Left lung (tissue), 10 donors: Measurements from ENCODE around the gene MBTPS1. TPM values are rescaled to one million over a fixed set of nuclear protein-coding genes. Genes with fewer than 3 reads are reported as not detected.

Source experiments
- ATAC-seq: fragments of 200-7000 bp; cut with Tn5 transposase; one replicate; pipeline ENCODE4 v1.9.1; 2020; ENCODE audit warnings: moderate library complexity
- DNase-seq, 4 donors: peaks; one replicate each; pipeline ENCODE4 v3.0.0-alpha.2; 2013 to 2020
- H3K27ac ChIP-seq, 2 donors: fragments of 200-600 bp; sonication (generic) in 1 of 2; one replicate each; pipeline versions ENCODE4 v1.5.0 to v1.8.0; 2020 to 2021
- H3K27me3 ChIP-seq, 2 donors: fragments of 200-600 bp; sonication (generic) in 1 of 2; one replicate each; pipeline versions ENCODE4 v1.5.0 to v1.8.0; 2020 to 2021
- H3K36me3 ChIP-seq, 2 donors: fragments of 200-600 bp; sonication (generic) in 1 of 2; one replicate each; pipeline versions ENCODE4 v1.5.0 to v1.8.0; 2020 to 2021
- H3K4me1 ChIP-seq, 2 donors: fragments of 200-600 bp; one replicate each; pipeline ENCODE4 v1.8.0; 2021
- H3K4me3 ChIP-seq, 2 donors: fragments of 200-600 bp; sonication (generic) in 1 of 2; one replicate each; pipeline versions ENCODE4 v1.5.0 to v1.8.0; 2020 to 2021; ENCODE audit warnings: mild to moderate bottlenecking in 1 of 2
- H3K9me3 ChIP-seq, 2 donors: fragments of 200-600 bp; sonication (generic) in 1 of 2; one replicate each; pipeline versions ENCODE4 v1.5.0 to v1.8.0; 2020 to 2021
- intact Hi-C, 2 donors: fragments of 100-400 bp; cut with DNase I; formaldehyde crosslinking; loops; one replicate each; pipeline versions ENCODE4 v1.11.2 to v1.14.2; 2022
- polyA plus RNA-seq, 6 donors: library from polyadenylated mRNA; unstranded; fragments of 120-200 nt; gene quantifications; one replicate each; pipeline ENCODE4 v1.2.1, GENCODE V29; 2013; ENCODE audit not compliant: insufficient read length in 6 of 6
- total RNA-seq, 2 donors: library from RNA; stranded (reverse); fragmentation: NEBNext Ultra II Directional; extraction: Animal tissue kit (Norgen Biotek cat#: 25700); gene quantifications; one replicate each; pipeline ENCODE4 v1.2.1, GENCODE V29; 2021
- TF ChIP-seq, protein P1 (sequence below), 2 donors: fragments of 200-600 bp; sonication (generic) in 1 of 2; IDR thresholded peaks; one replicate each; pipeline versions ENCODE4 v1.5.0 to v1.8.0; 2021; ENCODE audit warnings: antibody characterized with exemption in 2 of 2
- donor health status: DM: no; HTN: yes; CAD: no.
- donor health status: DM: no; HTN: no; CAD: no.

MBTPS1 gene
- total and polyA plus RNA-seq, 8 donors, result 86.4 to 121 (median 116) TPM

DNA sequence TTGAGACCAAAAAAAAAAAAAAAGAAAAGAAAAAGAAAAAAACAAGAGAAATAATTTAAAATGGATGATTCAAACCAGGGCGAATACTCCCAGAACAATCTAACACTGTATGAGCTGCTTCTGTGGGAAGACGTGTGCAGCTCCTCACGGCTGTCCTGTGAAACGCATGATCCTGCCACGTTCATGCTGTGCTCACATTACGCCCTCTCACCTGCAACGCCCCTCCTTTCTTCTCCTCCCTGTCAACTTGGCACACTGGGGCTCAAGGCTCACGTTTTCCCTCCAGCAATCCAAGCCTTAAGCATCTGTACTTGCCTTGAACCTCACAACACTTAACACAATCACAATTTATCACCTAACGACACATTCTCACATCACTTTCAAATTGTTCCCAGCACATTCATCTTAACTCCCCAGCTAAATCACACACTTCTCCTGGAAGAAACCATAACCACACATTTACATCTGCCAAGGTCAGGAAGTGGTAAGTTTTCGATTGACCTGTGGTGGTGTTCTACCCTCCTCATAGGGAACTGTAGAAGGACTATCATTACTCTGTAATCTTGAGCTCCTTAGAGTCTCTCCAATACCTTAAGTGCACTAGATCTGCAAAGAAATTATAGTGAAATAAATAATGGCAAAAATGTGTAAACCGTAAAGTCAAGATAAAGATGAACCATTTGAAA is 29.1 kb downstream of the MBTPS1 start:
- Histone ChIP-seq H3K27ac (no peak overlapping the region), H3K4me1 (peaks cover 0 to 47% of the 10 kb centered on the region in 2 donors), H3K36me3 (peaks cover 0 to 87% of the 10 kb centered on the region in 2 donors), H3K9me3 (no peaks in the 10 kb centered on the region), H3K4me3 (no peak overlapping the region), H3K27me3 (no peaks in the 10 kb centered on the region)
- TF ChIP-seq, protein P1, sequence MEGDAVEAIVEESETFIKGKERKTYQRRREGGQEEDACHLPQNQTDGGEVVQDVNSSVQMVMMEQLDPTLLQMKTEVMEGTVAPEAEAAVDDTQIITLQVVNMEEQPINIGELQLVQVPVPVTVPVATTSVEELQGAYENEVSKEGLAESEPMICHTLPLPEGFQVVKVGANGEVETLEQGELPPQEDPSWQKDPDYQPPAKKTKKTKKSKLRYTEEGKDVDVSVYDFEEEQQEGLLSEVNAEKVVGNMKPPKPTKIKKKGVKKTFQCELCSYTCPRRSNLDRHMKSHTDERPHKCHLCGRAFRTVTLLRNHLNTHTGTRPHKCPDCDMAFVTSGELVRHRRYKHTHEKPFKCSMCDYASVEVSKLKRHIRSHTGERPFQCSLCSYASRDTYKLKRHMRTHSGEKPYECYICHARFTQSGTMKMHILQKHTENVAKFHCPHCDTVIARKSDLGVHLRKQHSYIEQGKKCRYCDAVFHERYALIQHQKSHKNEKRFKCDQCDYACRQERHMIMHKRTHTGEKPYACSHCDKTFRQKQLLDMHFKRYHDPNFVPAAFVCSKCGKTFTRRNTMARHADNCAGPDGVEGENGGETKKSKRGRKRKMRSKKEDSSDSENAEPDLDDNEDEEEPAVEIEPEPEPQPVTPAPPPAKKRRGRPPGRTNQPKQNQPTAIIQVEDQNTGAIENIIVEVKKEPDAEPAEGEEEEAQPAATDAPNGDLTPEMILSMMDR (IDR thresholded peaks at IDR 0.05), result no peak
- no peak for ATAC-seq
- DNase-seq, result no peak
- intact Hi-C loops, result no loop called here

DNA sequence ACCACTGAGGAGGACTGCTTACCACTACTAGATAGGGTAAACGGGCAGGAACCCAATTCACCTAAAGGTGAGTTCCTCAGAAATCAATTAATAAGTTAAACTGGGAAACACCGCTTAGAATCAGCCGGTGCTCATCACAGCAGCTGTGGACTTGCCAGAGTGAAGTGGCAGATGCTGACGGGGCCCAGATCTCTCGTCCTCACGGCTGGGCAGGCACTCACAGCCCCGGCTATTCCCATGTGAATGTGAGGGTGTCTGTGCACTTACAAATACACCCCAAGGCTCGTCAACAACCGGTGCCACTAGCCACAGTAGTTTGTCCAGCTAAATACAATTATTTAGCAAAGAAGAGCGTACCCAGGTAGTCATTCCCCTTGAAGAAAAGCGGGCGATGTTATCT is 29.7 kb downstream of the MBTPS1 start:
- TF ChIP-seq, protein P1 (IDR thresholded peaks at IDR 0.05), result no peak
- Histone ChIP-seq H3K4me3 (no peak overlapping the region), H3K27me3 (no peaks in the 10 kb centered on the region), H3K4me1 (peaks cover 0 to 51% of the 10 kb centered on the region in 2 donors), H3K27ac (no peak overlapping the region), H3K36me3 (peaks cover 0 to 87% of the 10 kb centered on the region in 2 donors), H3K9me3 (no peaks in the 10 kb centered on the region)
- intact Hi-C loops, result no loop called here
- ATAC-seq, result no peak
- no peak for DNase-seq

DNA sequence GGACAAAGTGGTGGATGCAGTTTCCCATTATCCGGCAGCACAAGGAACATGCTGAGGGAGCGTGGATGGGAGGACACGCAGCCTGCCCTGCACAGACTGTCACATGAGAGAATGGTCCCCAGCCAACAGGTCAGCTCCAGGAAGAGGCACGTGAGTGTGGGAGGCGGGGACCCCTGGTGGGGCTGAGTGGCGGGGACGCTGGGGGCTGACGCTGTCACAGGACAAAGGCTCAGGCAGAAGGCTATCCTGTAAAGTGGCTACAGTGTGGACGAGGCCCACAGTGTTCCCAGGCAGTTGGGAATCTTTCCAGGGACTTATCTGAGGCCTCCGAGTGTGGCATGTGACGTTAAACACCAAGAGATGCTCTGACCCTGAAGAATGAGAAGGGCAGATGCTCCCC is 30.4 kb downstream of the MBTPS1 start:
- no peak overlapping the region for H3K27ac ChIP-seq
- peaks cover 0 to 51% of the 10 kb centered on the region in 2 donors for H3K4me1 ChIP-seq
- peaks cover 0 to 87% of the 10 kb centered on the region in 2 donors for H3K36me3 ChIP-seq
- no peak overlapping the region for H3K4me3 ChIP-seq
- TF ChIP-seq, protein P1 (IDR thresholded peaks at IDR 0.05), result no peak
- intact Hi-C loops, result no loop called here
- H3K9me3 ChIP-seq, result no peaks in the 10 kb centered on the region
- no peaks in the 10 kb centered on the region for H3K27me3 ChIP-seq
- no peak for DNase-seq
- no peak for ATAC-seq

DNA sequence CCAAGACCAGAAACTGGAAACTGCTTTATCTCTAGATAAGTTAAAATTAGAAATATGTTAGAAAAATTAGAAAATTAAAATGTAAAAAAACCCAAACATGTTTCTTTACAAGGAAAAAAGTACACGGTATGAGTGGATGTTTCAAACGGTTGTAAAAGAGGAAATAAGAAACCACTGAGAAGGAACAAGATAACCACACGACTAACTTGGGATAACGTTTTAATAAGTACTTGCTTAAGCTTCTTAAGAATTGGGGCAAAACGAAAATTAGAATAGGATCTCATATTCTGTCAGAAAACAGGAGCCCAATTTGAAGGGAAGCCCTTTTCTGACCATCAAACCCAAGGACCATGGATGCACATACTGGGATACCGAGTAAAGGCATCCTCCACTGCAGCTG is 31.0 kb downstream of the MBTPS1 start:
- H3K9me3 ChIP-seq, result no peaks in the 10 kb centered on the region
- DNase-seq (no peak), ATAC-seq (no peak)
- H3K4me3 ChIP-seq, result no peak overlapping the region
- TF ChIP-seq, protein P1 (IDR thresholded peaks at IDR 0.05), result no peak
- H3K27ac ChIP-seq, result no peak overlapping the region
- intact Hi-C loops, result no loop called here
- H3K36me3 ChIP-seq, result peaks cover 0 to 87% of the 10 kb centered on the region in 2 donors
- H3K27me3 ChIP-seq, result no peaks in the 10 kb centered on the region
- peaks cover 0 to 51% of the 10 kb centered on the region in 2 donors for H3K4me1 ChIP-seq

DNA sequence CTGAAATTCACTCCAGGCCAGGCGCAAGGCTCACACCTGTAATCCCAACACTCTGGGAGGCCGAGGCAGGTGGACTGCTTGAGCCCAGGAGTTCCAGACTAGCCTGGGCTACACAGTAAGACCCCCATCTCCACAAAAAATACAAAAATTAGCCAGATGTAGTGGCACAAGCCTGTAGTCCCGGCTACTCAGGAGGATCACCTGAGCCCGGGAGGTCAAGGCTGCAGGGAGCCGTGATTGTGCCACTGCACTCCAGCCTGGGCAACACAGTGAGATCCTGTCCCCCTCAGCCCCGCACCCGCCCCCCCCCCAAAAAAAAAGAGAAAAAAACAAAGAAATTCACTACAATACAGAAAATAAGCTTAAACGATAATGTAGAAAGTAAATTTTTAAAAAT is 31.5 kb downstream of the MBTPS1 start:
- peaks cover 0 to 51% of the 10 kb centered on the region in 2 donors for H3K4me1 ChIP-seq
- no peaks in the 10 kb centered on the region for H3K9me3 ChIP-seq
- DNase-seq (no peak), ATAC-seq (no peak)
- H3K36me3 ChIP-seq, result peaks cover 0 to 87% of the 10 kb centered on the region in 2 donors
- intact Hi-C loops, result no loop called here
- H3K27me3 ChIP-seq, result no peaks in the 10 kb centered on the region
- TF ChIP-seq, protein P1 (IDR thresholded peaks at IDR 0.05), result no peak
- H3K27ac ChIP-seq, result no peak overlapping the region
- H3K4me3 ChIP-seq, result no peak overlapping the region
